ENCODE data around the gene KLF13.

The KLF13 gene

GRCh38 chr15:31385736-31386135, 59.1 kb downstream of the KLF13 start:
- DNase-seq, result no peak

- DNase-seq, result no peak
These were observed 60.5 kb downstream of the KLF13 start for GRCh38 chr15:31387092-31387478.

- DNase-seq, result no peak
These were observed 61.0 kb downstream of the KLF13 start for GRCh38 chr15:31387479-31388118.

- no peak for DNase-seq
These were observed 62.9 kb downstream of the KLF13 start for GRCh38 chr15:31389576-31389975.

GRCh38 chr15:31390029-31390428, 63.4 kb downstream of the KLF13 start:
- no peak for DNase-seq

- no peak for DNase-seq
These were observed 64.3 kb downstream of the KLF13 start for GRCh38 chr15:31390777-31391486.

GRCh38 chr15:31391687-31392671, 65.3 kb downstream of the KLF13 start:
- DNase-seq, result peak; percentile 72

- no peak for DNase-seq
These were observed 66.2 kb downstream of the KLF13 start for GRCh38 chr15:31392761-31393401.

- DNase-seq, result no peak
These were observed 66.9 kb downstream of the KLF13 start for GRCh38 chr15:31393444-31394091.

- no peak for DNase-seq
These were observed 70.4 kb downstream of the KLF13 start for GRCh38 chr15:31396881-31397560.

- DNase-seq, result no peak
These were observed 71.4 kb downstream of the KLF13 start for GRCh38 chr15:31397851-31398661.

GRCh38 chr15:31398677-31399301, 72.2 kb downstream of the KLF13 start:
- no peak for DNase-seq

- DNase-seq, result no peak
These were observed 73.0 kb downstream of the KLF13 start for GRCh38 chr15:31399544-31400171.

- DNase-seq, result no peak
These were observed 73.7 kb downstream of the KLF13 start for GRCh38 chr15:31400222-31400927.

GRCh38 chr15:31401282-31401681, 74.6 kb downstream of the KLF13 start:
- no peak for DNase-seq

GRCh38 chr15:31402003-31402402, 75.4 kb downstream of the KLF13 start:
- no peak for DNase-seq

- DNase-seq, result no peak
These were observed 75.9 kb downstream of the KLF13 start for GRCh38 chr15:31402511-31403056.

- no peak for DNase-seq
These were observed 76.5 kb downstream of the KLF13 start for GRCh38 chr15:31403096-31403495.

GRCh38 chr15:31403606-31404005, 77.0 kb downstream of the KLF13 start:
- no peak for DNase-seq

Data from effector CD4-positive, alpha-beta T cell (primary cell).